Astrocyte (in vitro differentiated cells and primary cell): ENCODE results near the gene DTNB.

ENCODE experiments used
- CTCF ChIP-seq: IDR thresholded peaks from 2 replicates; pipeline ENCODE4 v1.5.1; 2011; ENCODE audit warnings: low read depth, mild to moderate bottlenecking, inconsistent platforms, low read length, moderate library complexity; ENCODE audit not compliant: insufficient read depth
- EZH2 ChIP-seq: IDR thresholded peaks from 2 replicates; pipeline ENCODE4 v1.6.1; 2012; ENCODE audit warnings: mild to moderate bottlenecking, low read length, inconsistent platforms; ENCODE audit not compliant: insufficient read depth

- TF ChIP-seq CTCF (no peak), EZH2 (no peak)
Observed at GRCh38 chr2:25362434-25363145, 310.8 kb downstream of the DTNB start.
